Right ventricle myocardium superior (tissue), 1 donor: ENCODE measurements around the gene UBE2U. TPM values are rescaled to one million over a fixed set of nuclear protein-coding genes. Genes with fewer than 3 reads are reported as not detected.
"Not testable (repeated sequence)": the region's sequence is repeated elsewhere in the genome, so short reads cannot be mapped to it uniquely, and the experiment has no call there.

Experiments used
- ATAC-seq: fragments of 200-7000 bp; cut with Tn5 transposase; one replicate; pipeline ENCODE4 v1.9.1; 2020; ENCODE audit warnings: mild to moderate bottlenecking; ENCODE audit not compliant: poor library complexity
- DNase-seq: peaks from one replicate; pipeline ENCODE4 v3.0.0-alpha.2; 2020
- intact Hi-C: fragments of 100-400 bp; cut with DNase I; formaldehyde crosslinking; loops from one replicate; pipeline ENCODE4 v1.11.2; 2022
- total RNA-seq: library from RNA; stranded (reverse); fragmentation: NEBNext Ultra II Directional; extraction: Animal tissue kit (Norgen Biotek cat#: 25700); gene quantifications from one replicate; pipeline ENCODE4 v1.2.1, GENCODE V29; 2021
- donor health status: DM: no; HTN: yes; CAD: no; lungs with severe emphysema.

Gene UBE2U
- total RNA-seq, 1 donor from 2014 or later: 1.2 TPM

DNA sequence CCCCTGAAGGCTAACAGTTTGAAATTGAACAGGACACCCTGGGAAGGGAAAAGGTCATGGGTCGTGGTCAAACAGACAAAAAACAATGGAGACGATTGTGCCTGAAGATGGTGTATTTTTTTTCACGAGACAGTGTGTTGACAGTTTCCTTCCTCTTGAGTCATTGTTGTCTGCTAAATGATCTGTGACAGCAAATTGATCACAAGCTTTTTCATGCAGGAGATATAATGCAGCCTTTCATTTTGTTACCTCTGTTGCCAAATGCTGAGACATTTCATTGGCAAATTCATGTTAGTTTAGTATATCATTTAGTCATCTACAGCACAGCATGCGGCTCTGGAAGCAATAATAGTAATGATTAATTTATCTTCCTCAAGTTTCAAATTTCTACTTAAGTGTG lies 27.7 kb downstream of the UBE2U start:
- intact Hi-C loops: no loop called here
- ATAC-seq (no peak), DNase-seq (no peak)

DNA sequence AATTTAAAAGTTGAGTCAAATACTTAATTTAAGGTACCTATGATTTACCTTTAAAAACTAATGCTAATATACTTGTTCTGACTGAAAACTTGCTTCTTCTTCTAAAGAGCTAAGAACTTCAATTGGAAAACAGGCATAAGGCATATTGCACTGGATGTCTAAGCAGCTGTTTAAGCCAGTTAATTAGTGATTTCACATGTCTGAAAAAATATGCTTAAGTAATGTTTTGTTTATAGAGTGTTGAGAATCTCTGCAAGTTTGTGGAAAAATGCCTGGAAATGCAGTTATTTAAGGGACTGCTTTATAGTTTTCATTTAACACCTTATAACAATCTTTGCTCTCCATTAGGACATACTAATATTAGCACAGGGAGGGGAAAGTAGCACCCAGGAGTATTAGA lies 28.2 kb downstream of the UBE2U start:
- no peak for DNase-seq
- intact Hi-C loops: no loop called here
- no peak for ATAC-seq

- ATAC-seq (no peak), DNase-seq (no peak)
- intact Hi-C loops: no loop called here
Measured at GRCh38 chr1:64234714-64235113, 31.3 kb downstream of the UBE2U start.

- no peak for DNase-seq
- intact Hi-C loops: no loop called here
- no peak for ATAC-seq
Measured at GRCh38 chr1:64235181-64235580, 31.8 kb downstream of the UBE2U start.

GRCh38 chr1:64235910-64236309 lies 32.5 kb downstream of the UBE2U start:
- DNase-seq (no peak), ATAC-seq (no peak)
- intact Hi-C loops: no loop called here

DNA sequence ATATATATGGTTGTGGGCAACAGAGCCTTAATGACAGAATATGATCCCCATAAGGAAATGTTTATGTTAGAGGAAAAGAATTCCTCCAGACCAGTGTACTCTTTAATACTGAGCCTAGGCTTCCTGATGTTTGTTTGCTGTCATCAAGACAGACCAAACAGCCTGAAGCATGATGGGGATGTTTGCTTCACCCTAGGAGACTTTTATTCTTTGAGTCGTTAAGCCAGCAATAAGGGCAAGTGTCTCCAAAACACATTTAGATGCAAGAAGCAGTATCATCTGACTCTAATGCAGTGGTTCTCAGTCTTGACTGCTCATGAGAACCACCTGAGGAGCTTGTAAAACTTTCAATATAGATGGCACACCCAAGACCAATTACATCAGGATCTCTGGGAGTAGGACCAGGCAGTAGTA lies 33.1 kb downstream of the UBE2U start:
- DNase-seq (no peak), ATAC-seq (no peak)
- intact Hi-C loops: no loop called here

DNA sequence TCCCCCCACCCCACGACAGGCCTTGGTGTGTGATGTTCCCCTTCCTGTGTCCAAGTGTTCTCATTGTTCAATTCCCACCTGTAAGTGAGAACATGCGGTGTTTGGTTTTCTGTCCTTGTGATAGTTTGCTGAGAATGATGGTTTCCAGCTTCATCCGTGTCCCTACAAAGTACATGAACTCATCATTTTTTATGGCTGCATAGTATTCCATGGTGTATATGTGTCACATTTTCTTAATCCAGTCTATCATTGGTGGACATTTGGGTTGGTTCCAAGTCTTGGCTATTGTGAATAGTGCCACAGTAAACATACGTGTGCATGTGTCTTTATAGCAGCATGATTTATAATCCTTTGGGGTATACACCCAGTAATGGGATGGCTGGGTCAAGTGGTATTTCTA lies 36.1 kb downstream of the UBE2U start:
- DNase-seq, intact Hi-C loops, ATAC-seq: not testable (repeated sequence)

DNA sequence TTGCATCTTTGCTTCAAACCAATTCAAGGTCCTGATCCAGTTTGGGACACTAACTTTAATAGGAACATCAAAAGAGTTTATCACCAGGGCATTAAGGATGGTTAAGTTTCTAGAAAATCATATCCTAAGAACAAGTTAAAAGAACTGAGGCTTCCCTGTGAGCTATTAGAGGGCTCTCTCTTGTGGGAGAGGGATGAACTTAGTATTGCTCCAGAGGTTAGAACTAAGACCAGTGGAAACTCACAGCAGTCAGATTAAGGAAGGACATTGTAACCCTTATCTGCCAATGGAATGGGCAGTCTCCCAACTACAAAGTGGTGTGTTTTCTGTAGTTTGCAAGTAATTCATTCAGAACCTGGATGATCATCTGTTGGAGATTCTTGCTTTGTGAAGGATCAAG lies 36.8 kb downstream of the UBE2U start:
- no peak for ATAC-seq
- intact Hi-C loops: loop anchor here (5.0 kb wide), 3 partner anchors 548 to 618 kb away; no protein-coding TSS in a partner anchor
- no peak for DNase-seq

DNA sequence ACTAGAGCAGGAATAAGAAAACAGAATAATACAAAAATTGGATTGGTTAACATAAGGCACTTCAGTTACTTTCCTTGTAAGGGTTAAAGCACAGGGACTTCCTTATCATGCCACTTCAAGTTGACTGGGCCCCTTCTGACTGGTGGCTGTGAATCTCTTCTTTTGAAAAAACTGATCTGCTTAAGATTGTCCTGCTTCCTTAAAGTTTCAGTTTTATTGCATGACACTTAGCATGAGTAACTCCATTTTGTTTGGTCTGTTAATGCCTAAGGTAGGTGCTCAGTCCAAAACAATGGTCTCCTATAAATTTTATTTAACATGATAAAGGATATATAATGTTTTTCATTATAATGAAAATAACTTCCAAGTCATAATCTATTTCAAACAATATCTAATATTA lies 37.6 kb downstream of the UBE2U start:
- ATAC-seq (no peak), DNase-seq (no peak)
- intact Hi-C loops: loop anchor here (5.0 kb wide), 3 partner anchors 549 to 619 kb away; no protein-coding TSS in a partner anchor

DNA sequence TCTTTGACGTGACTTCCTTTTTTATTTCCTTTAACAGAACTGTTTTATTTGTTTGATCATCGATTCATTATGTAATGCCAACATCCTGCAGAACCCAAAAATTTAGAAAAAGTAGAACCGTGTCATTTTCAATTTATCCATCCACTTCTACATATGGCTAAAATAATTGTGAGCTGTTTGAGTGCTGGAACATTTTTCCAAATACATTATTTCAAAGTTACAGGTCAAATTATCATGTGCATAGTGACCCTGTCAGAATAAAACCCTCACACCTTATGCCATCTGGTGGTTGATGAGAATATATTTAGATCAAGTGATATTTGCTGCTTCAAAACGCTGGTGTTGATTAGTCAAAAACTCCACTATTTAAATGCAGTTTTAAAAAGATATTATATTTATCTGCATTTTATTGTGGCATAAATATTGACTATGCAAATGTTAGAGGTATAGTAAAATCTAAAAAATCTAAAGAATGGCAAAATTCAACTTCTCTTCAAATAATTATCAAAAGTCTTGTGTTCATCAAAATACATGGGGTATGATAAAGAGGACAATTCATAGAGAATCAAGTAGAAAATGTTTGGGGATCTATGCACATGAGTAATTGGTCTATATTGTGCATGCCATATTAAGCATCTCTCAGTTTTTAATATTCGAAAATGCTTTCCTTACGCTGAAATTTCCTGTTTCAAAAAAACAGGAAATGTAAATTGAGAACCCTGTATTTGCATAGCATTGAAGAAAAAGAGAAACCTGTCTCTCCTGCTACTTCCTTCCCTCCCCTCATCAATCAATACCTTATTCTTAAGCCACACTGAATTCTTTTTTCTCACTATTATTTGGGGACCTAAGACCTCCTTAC lies 39.7 kb downstream of the UBE2U start:
- DNase-seq (no peak), ATAC-seq (peak; percentile 57)
- intact Hi-C loops: loop anchor here (5.0 kb wide), 3 partner anchors 551 to 621 kb away; no protein-coding TSS in a partner anchor

DNA sequence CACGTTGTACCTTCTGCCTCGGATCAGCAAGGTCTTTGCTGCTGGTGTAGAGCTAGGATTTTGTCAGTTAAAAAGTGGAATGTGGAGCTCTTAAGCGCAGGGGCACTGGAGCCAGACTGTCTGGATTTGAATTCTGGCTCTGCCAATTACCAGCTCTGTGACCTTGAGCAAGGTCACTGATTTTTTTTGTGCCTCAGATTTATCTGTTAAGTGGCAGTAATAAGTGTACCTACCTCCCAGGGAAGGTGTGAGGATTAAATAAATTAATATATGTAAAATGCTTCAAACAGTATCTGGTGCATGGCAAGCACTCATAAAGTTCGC lies 40.3 kb downstream of the UBE2U start:
- ATAC-seq (no peak), DNase-seq (no peak)
- intact Hi-C loops: loop anchor here (5.0 kb wide), 3 partner anchors 551 to 621 kb away; no protein-coding TSS in a partner anchor

GRCh38 chr1:64245495-64245894 lies 42.1 kb downstream of the UBE2U start:
- peak; percentile 56 for ATAC-seq
- no peak for DNase-seq
- intact Hi-C loops: no loop called here

- intact Hi-C loops: no loop called here
- peak; percentile 64 for ATAC-seq
- DNase-seq: no peak
Measured at GRCh38 chr1:64246294-64246917, 43.0 kb downstream of the UBE2U start.

GRCh38 chr1:64248065-64248464 lies 44.6 kb downstream of the UBE2U start:
- ATAC-seq (no peak), DNase-seq (no peak)
- intact Hi-C loops: no loop called here

GRCh38 chr1:64250472-64250871 lies 47.0 kb downstream of the UBE2U start:
- intact Hi-C loops, ATAC-seq, DNase-seq: not testable (repeated sequence)

DNA sequence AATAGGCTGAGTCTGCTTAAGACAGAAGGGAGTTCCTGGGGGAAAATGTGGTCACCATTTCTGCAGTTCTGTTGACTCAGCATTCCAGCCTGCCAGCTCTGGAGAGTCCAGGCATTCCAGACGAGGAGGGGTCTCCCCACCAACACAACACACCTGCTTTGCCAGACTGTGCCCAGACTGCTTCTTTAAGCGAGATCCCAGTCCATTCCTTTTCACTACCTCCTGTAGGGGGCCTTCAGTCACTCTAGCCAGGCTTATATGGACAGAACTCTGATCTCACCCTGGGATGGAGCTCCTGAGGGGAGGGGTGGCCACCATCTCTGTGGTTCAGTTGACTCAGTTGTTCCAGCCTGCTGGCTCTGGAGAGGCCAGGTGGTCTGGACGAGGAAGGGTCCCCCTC lies 48.5 kb downstream of the UBE2U start:
- DNase-seq: no peak
- intact Hi-C loops: no loop called here
- ATAC-seq: no peak

DNA sequence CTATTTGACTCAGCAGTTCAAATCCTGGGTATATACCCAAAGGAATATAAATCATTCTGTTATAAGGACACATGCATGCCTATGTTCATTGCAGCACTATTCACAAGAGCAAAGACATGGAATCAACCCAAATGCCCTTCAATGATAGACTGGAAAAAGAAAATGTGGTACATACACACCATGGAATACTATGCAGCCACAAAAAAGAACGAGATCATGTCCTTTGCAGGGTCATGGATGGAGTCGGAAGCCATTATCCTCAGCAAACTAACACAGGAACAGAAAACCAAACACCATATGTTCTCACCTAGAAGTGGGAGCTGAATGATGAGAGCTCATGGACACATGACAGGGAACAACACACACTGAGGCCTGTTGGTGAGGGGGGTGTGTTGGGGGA lies 53.8 kb downstream of the UBE2U start:
- intact Hi-C loops: not testable (repeated sequence)

DNA sequence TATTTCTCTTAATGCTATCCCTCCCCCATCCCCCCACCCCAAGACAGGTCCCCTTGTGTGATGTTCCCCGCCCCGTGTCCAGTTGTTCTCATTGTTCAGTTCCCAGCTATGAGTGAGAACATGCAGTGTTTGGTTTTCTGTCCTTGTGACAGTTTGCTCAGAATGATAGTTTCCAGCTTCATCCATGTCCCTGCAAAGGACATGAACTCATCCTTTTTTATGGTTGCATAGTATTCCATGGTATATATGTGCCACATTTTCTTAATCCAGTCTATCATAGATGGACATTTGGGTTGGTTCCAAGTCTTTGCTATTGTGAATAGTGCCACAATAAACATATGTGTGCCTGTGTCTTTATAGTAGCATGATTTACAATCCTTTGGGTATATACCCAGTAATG lies 55.0 kb downstream of the UBE2U start:
- ATAC-seq, DNase-seq, intact Hi-C loops: not testable (repeated sequence)

More for the DNA sequence above, 53.8 kb downstream of the UBE2U start:
- DNase-seq, ATAC-seq: not testable (repeated sequence)

GRCh38 chr1:64263335-64263734 lies 59.9 kb downstream of the UBE2U start:
- DNase-seq (no peak), ATAC-seq (no peak)
- intact Hi-C loops: loop anchor here (10.0 kb wide), 1 partner anchor 231 kb away; no protein-coding TSS in a partner anchor

- intact Hi-C loops: loop anchor here (10.0 kb wide), 1 partner anchor 231 kb away; no protein-coding TSS in a partner anchor
- DNase-seq (no peak), ATAC-seq (no peak)
Measured at GRCh38 chr1:64263856-64264255, 60.4 kb downstream of the UBE2U start.
